WTC11 (cell line): ENCODE data around the gene MGAT4A. TPM values are rescaled to one million over a fixed set of nuclear protein-coding genes. Genes with fewer than 3 reads are reported as not detected.
A peak's percentile ranks its signal among the peaks of the same experiment; 100 is the strongest.

ENCODE experiments used
- ATAC-seq: fragments of 200-7000 bp; cut with Tn5 transposase; 2 replicates; pipeline ENCODE4 v1.10.0; 2021; ENCODE audit warnings: mild to moderate bottlenecking, moderate library complexity
- CTCF ChIA-PET: fragments of 300-600 bp; sonication (Branson Sonifier 250); formaldehyde crosslinking; loops from one replicate; lab custom pipeline; 2021; ENCODE audit warnings: antibody characterized with exemption; lab: Charles Lee
- POLR2A ChIA-PET: fragments of 350-600 bp; sonication (Branson Sonifier 250); formaldehyde crosslinking; loops from one replicate; lab custom pipeline; 2021; ENCODE audit warnings: antibody characterized with exemption; lab: Charles Lee
- DNase-seq: peaks from one replicate; pipeline ENCODE4 v3.0.0; 2021; ENCODE audit warnings: low spot score
- H3K27ac Mint-ChIP-seq: 2 replicates; pipeline ENCODE4 v1.8.0; 2021; ENCODE audit warnings: mixed read lengths
- H3K27me3 Mint-ChIP-seq: 2 replicates; pipeline ENCODE4 v1.8.0; 2021; ENCODE audit warnings: low read depth, mild to moderate bottlenecking, moderate library complexity, mixed read lengths
- H3K36me3 Mint-ChIP-seq: 2 replicates; pipeline ENCODE4 v1.8.0; 2021; ENCODE audit warnings: mixed read lengths
- H3K4me1 Mint-ChIP-seq: 2 replicates; pipeline ENCODE4 v1.8.0; 2022; ENCODE audit warnings: mixed read lengths
- H3K4me3 Mint-ChIP-seq: 2 replicates; pipeline ENCODE4 v1.8.0; 2021; ENCODE audit warnings: mild to moderate bottlenecking, moderate library complexity, mixed read lengths
- H3K9me3 Mint-ChIP-seq: 2 replicates; pipeline ENCODE4 v1.8.0; 2021; ENCODE audit warnings: mixed read lengths
- ARID4B ChIP-seq: sonication (generic); formaldehyde crosslinking; IDR thresholded peaks from 2 replicates; pipeline ENCODE4 v1.8.0; 2023; ENCODE audit warnings: missing genetic modification reagents, mild to moderate bottlenecking, borderline replicate concordance
- ATF1 ChIP-seq: sonication (generic); formaldehyde crosslinking; IDR thresholded peaks from 2 replicates; pipeline ENCODE4 v1.8.1; 2023; ENCODE audit warnings: mild to moderate bottlenecking, moderate library complexity, missing genetic modification reagents
- CREM ChIP-seq: sonication (generic); formaldehyde crosslinking; IDR thresholded peaks from 2 replicates; pipeline ENCODE4 v1.8.1; 2022; ENCODE audit warnings: mild to moderate bottlenecking, missing genetic modification reagents, moderate library complexity
- ESRRA ChIP-seq: sonication (generic); formaldehyde crosslinking; IDR thresholded peaks from 2 replicates; pipeline ENCODE4 v1.8.1; 2022; ENCODE audit warnings: mild to moderate bottlenecking, missing genetic modification reagents, borderline replicate concordance
- HMGA2 ChIP-seq: fragments of 250-450 bp; sonication (Bioruptor Pico); IDR thresholded peaks from 2 replicates; pipeline ENCODE4 v1.4.0; 2021; ENCODE audit warnings: mild to moderate bottlenecking, moderate library complexity
- KAT7 ChIP-seq: sonication (generic); formaldehyde crosslinking; IDR thresholded peaks from 2 replicates; pipeline ENCODE4 v1.8.1; 2023; ENCODE audit warnings: missing genetic modification reagents, mild to moderate bottlenecking, borderline replicate concordance
- MLX ChIP-seq: sonication (generic); formaldehyde crosslinking; IDR thresholded peaks from 2 replicates; pipeline ENCODE4 v1.8.1; 2023; ENCODE audit warnings: mild to moderate bottlenecking, missing genetic modification reagents, moderate library complexity
- MXD4 ChIP-seq: fragments of 250-450 bp; sonication (Bioruptor Pico); IDR thresholded peaks from 2 replicates; pipeline ENCODE4 v1.8.0; 2021; ENCODE audit warnings: mild to moderate bottlenecking, moderate library complexity, borderline replicate concordance
- NR1H2 ChIP-seq: sonication (generic); formaldehyde crosslinking; IDR thresholded peaks from 2 replicates; pipeline ENCODE4 v1.9.0; 2021; ENCODE audit warnings: mild to moderate bottlenecking, moderate library complexity, missing genetic modification reagents
- PRDM15 ChIP-seq: sonication (generic); formaldehyde crosslinking; IDR thresholded peaks from 2 replicates; pipeline ENCODE4 v1.8.0; 2022; ENCODE audit warnings: missing genetic modification reagents
- SMAD3 ChIP-seq: sonication (generic); formaldehyde crosslinking; IDR thresholded peaks from 2 replicates; pipeline ENCODE4 v1.8.0; 2022; ENCODE audit warnings: missing genetic modification reagents, mild to moderate bottlenecking, borderline replicate concordance
- SMAD4 ChIP-seq: sonication (generic); formaldehyde crosslinking; IDR thresholded peaks from 2 replicates; pipeline ENCODE4 v1.8.0; 2022; ENCODE audit warnings: mild to moderate bottlenecking, missing genetic modification reagents
- TEAD1 ChIP-seq: sonication (generic); formaldehyde crosslinking; IDR thresholded peaks from 2 replicates; pipeline ENCODE4 v1.8.0; 2022; ENCODE audit warnings: mild to moderate bottlenecking, missing genetic modification reagents
- TEAD4 ChIP-seq: sonication (generic); formaldehyde crosslinking; IDR thresholded peaks from 2 replicates; pipeline ENCODE4 v1.8.0; 2022; ENCODE audit warnings: mild to moderate bottlenecking, missing genetic modification reagents
- ZBTB21 ChIP-seq: sonication (generic); formaldehyde crosslinking; IDR thresholded peaks from 2 replicates; pipeline ENCODE4 v1.8.1; 2023; ENCODE audit warnings: mild to moderate bottlenecking, missing genetic modification reagents, borderline replicate concordance
- ZMAT4 ChIP-seq: fragments of 250-450 bp; sonication (Bioruptor Pico); IDR thresholded peaks from 2 replicates; pipeline ENCODE4 v1.9.0; 2021; ENCODE audit warnings: mild to moderate bottlenecking
- ZNF219 ChIP-seq: sonication (generic); formaldehyde crosslinking; IDR thresholded peaks from 2 replicates; pipeline ENCODE4 v1.8.0; 2023; ENCODE audit warnings: missing genetic modification reagents, mild to moderate bottlenecking, borderline replicate concordance
- ZNF232 ChIP-seq: sonication (generic); formaldehyde crosslinking; IDR thresholded peaks from 2 replicates; pipeline ENCODE4 v1.8.0; 2022; ENCODE audit warnings: mild to moderate bottlenecking, missing genetic modification reagents
- ZNF317 ChIP-seq: sonication (generic); formaldehyde crosslinking; IDR thresholded peaks from 2 replicates; pipeline ENCODE4 v1.8.1; 2023; ENCODE audit warnings: low read depth, mild to moderate bottlenecking, moderate library complexity, missing genetic modification reagents, borderline replicate concordance
- ZNF396 ChIP-seq: fragments of 250-450 bp; sonication (Bioruptor Pico); IDR thresholded peaks from 2 replicates; pipeline ENCODE4 v1.8.0; 2021; ENCODE audit warnings: mild to moderate bottlenecking, moderate library complexity, borderline replicate concordance
- total RNA-seq: library from RNA; stranded (reverse); gene quantifications from 3 replicates; pipeline ENCODE4 v1.2.3, GENCODE V29; 2021
- TF ChIP-seq, protein P1 (sequence below): sonication (generic); formaldehyde crosslinking; IDR thresholded peaks from 2 replicates; pipeline ENCODE4 v1.8.1; 2022; ENCODE audit warnings: missing genetic modification reagents, borderline replicate concordance
- TF ChIP-seq, protein P2 (sequence below): fragments of 250-450 bp; sonication (Bioruptor Pico); IDR thresholded peaks from 2 replicates; pipeline ENCODE4 v2.1.2; 2022; ENCODE audit warnings: mild to moderate bottlenecking, moderate library complexity
- TF ChIP-seq, protein P3 (sequence below): sonication (generic); formaldehyde crosslinking; IDR thresholded peaks from 2 replicates; pipeline ENCODE4 v1.8.1; 2022; ENCODE audit warnings: mild to moderate bottlenecking, missing genetic modification reagents, moderate library complexity, borderline replicate concordance

MGAT4A gene
- total RNA-seq, 1 experiment from 2014 or later = 6.7 TPM

GRCh38 chr2:98704499-98705332 lies 26.2 kb downstream of the MGAT4A start:
- H3K36me3 Mint-ChIP-seq = no peaks in the 10 kb centered on the region

GRCh38 chr2:98703738-98704137 lies 27.2 kb downstream of the MGAT4A start:
- no peaks in the 10 kb centered on the region for H3K4me1 Mint-ChIP-seq
- TF ChIP-seq ZNF219 (CRISPR knock-in tag) (no peak), ZNF396 (CRISPR knock-in tag) (no peak), NR1H2 (CRISPR knock-in tag) (no peak), ARID4B (CRISPR knock-in tag) (no peak), ZBTB21 (CRISPR knock-in tag) (no peak), CREM (CRISPR knock-in tag) (no peak), KAT7 (no peak), ZNF317 (CRISPR knock-in tag) (no peak), SMAD4 (CRISPR knock-in tag) (no peak), ESRRA (CRISPR knock-in tag) (no peak), PRDM15 (CRISPR knock-in tag) (no peak), MLX (CRISPR knock-in tag) (no peak), SMAD3 (no peak)
- TF ChIP-seq, protein P1, sequence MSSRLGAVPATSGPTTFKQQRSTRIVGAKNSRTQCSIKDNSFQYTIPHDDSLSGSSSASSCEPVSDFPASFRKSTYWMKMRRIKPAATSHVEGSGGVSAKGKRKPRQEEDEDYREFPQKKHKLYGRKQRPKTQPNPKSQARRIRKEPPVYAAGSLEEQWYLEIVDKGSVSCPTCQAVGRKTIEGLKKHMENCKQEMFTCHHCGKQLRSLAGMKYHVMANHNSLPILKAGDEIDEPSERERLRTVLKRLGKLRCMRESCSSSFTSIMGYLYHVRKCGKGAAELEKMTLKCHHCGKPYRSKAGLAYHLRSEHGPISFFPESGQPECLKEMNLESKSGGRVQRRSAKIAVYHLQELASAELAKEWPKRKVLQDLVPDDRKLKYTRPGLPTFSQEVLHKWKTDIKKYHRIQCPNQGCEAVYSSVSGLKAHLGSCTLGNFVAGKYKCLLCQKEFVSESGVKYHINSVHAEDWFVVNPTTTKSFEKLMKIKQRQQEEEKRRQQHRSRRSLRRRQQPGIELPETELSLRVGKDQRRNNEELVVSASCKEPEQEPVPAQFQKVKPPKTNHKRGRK = no peak
- TF ChIP-seq, protein P2, sequence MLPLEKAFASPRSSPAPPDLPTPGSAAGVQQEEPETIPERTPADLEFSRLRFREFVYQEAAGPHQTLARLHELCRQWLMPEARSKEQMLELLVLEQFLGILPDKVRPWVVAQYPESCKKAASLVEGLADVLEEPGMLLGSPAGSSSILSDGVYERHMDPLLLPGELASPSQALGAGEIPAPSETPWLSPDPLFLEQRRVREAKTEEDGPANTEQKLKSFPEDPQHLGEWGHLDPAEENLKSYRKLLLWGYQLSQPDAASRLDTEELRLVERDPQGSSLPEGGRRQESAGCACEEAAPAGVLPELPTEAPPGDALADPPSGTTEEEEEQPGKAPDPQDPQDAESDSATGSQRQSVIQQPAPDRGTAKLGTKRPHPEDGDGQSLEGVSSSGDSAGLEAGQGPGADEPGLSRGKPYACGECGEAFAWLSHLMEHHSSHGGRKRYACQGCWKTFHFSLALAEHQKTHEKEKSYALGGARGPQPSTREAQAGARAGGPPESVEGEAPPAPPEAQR (CRISPR knock-in tag) = no peak
- TF ChIP-seq, protein P3, sequence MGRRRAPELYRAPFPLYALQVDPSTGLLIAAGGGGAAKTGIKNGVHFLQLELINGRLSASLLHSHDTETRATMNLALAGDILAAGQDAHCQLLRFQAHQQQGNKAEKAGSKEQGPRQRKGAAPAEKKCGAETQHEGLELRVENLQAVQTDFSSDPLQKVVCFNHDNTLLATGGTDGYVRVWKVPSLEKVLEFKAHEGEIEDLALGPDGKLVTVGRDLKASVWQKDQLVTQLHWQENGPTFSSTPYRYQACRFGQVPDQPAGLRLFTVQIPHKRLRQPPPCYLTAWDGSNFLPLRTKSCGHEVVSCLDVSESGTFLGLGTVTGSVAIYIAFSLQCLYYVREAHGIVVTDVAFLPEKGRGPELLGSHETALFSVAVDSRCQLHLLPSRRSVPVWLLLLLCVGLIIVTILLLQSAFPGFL = no peak

More at GRCh38 chr2:98704499-98705332, 26.2 kb downstream of the MGAT4A start:
- Mint-ChIP-seq H3K9me3 (no peaks in the 10 kb centered on the region), H3K4me3 (no peak overlapping the region), H3K27me3 (no peaks in the 10 kb centered on the region)
- POLR2A ChIA-PET = no interaction called here
- CTCF ChIA-PET = no interaction called here
- TF ChIP-seq ATF1 (CRISPR knock-in tag) = no peak
- no peak for TF ChIP-seq ZNF232 (CRISPR knock-in tag)
- TF ChIP-seq TEAD1 (CRISPR knock-in tag) = no peak
- TF ChIP-seq MXD4 = no peak
- no peak for TF ChIP-seq HMGA2 (CRISPR knock-in tag)
- no peak for TF ChIP-seq TEAD4 (CRISPR knock-in tag)
- no peak for TF ChIP-seq ZMAT4 (CRISPR knock-in tag)
- TF ChIP-seq, all 79 proteins: peak for 0
- no peaks in the 10 kb centered on the region for H3K4me1 Mint-ChIP-seq
- DNase-seq (no peak), ATAC-seq (no peak)
- H3K27ac Mint-ChIP-seq = no peak overlapping the region

More at GRCh38 chr2:98703738-98704137, 27.2 kb downstream of the MGAT4A start:
- Mint-ChIP-seq H3K27ac (0 out of 2 replicates have a peak overlapping the region, but pooled peaks have one; percentile 0), H3K4me3 (no peak overlapping the region), H3K27me3 (no peaks in the 10 kb centered on the region), H3K36me3 (no peaks in the 10 kb centered on the region), H3K9me3 (no peaks in the 10 kb centered on the region)
- ATAC-seq (no peak), DNase-seq (no peak)
- POLR2A ChIA-PET = no interaction called here
- CTCF ChIA-PET = no interaction called here
